HG02970 (cell line): Measurements from ENCODE around the gene MYL5.
"Not testable (repeated sequence)": the region's sequence is repeated elsewhere in the genome, so short reads cannot be mapped to it uniquely, and the experiment has no call there.

Experiments used
- ATAC-seq: cut with Tn5 transposase; IDR thresholded peaks from one replicate; pipeline ENCODE4 v1.9.1; 2021; ENCODE audit warnings: mild to moderate bottlenecking, moderate library complexity, moderate number of reproducible peaks; ENCODE audit not compliant: unreplicated experiment, low FRiP score

MYL5 gene

DNA sequence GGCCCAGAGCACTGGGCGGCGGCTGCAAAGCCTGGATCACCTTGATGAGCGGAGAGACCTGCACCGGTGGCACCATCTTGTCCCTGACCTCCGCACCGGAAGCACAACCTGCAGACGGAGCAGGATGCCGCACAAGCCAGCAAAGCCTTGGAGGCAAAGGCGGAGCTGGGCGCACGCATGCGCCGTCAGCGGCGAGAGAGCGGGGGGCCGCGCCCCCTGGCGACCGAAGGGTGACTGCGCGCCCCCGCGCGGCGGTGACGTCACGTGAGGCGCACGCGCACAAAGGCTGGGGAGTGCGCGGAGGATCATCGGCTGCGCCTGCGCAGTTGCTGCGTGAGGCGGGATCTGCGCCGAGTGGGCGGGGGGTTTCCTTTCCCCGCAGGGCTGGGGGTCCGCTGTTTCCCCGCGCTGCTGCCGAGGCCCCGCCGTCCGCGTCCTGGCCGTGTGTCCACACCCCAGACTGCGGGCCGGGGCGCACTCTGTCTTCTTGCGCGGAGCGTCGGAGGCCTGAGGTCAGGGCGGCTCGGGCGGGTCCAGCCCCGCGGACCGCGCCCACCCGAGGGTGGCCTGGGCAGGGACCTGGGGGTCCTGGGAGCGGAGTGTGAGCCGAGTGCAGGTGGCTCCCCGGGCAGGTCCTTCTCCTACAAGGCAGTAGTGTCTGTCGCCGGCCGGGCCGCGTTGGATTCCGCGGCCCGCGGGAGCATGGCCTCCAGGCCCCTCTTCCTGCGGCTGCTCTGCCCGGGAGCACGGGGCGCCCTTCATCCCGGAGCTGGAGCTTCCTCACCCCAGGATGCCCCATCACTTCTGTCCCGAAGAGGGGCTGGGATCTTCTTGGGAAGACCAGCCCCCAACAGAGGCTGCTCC is at the start of gene MYL5, which contains the start of gene ATP5ME:
TSS of gene MYL5 (plus strand) at position 371 of the 864 bp plus-strand sequence. CDS start 3,485 bp downstream, outside the sequence.
TSS of gene ATP5ME (minus strand) at position 105 of the 864 bp plus-strand sequence. CDS start at position 76, 29 bp downstream.
- peak; percentile 81 for ATAC-seq

DNA sequence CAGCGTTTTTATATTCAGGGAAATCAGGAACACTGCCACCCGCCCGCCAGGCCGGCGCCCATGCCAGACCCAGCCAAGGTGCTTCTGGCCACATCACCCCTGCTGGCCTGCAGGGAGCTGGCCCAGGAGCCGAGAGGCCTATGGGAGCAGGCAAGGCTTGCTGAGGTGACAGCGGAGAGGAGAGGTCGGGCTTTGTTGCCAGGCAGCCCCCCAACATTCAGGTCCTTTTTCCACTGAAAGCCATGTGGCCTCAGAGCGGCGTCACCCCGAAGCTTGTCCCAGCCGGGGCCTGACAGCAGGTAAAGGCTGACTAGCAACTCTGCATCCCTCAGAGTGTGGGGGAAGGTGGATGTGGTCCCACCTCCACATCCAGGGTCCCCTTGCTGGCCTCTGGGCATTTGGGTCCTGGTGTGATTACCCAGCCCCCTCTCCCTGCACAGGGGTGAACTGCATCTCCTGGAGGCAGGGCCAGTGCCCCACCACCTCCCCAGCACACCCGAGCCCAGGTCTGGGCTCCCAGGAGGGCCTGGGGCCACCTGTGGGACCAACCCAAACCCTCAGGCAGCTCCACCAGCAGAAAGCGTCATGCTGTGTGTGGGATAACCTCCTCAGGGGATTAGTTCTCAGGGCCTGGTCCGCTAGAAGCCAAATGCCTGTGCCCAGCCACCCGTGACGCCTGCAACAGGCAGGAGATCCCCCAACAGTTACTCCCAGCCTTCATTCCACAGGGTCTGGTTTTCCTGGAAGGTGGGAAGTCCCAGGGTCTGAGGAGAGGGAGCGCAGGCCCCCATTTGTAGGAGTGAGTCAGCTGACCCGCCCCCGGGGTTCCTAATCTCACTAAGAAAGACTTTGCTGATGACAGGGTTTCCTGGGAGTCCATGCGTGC is 49.4 kb upstream of the MYL5 start, which contains the start of gene PDE6B:
TSS of gene PDE6B (plus strand) at position 869 of the 886 bp plus-strand sequence. CDS start 54 bp downstream, outside the sequence.
- ATAC-seq, result no peak

DNA sequence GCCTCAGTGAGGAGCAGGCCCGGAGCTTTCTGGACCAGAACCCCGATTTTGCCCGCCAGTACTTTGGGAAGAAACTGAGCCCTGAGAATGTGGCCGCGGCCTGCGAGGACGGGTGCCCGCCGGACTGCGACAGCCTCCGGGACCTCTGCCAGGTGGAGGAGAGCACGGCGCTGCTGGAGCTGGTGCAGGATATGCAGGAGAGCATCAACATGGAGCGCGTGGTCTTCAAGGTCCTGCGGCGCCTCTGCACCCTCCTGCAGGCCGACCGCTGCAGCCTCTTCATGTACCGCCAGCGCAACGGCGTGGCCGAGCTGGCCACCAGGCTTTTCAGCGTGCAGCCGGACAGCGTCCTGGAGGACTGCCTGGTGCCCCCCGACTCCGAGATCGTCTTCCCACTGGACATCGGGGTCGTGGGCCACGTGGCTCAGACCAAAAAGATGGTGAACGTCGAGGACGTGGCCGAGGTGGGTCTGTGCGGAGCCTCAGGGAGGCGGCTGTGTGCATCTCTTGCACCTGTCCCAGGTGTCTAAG is 48.6 kb upstream of the MYL5 start:
- no peak for ATAC-seq

DNA sequence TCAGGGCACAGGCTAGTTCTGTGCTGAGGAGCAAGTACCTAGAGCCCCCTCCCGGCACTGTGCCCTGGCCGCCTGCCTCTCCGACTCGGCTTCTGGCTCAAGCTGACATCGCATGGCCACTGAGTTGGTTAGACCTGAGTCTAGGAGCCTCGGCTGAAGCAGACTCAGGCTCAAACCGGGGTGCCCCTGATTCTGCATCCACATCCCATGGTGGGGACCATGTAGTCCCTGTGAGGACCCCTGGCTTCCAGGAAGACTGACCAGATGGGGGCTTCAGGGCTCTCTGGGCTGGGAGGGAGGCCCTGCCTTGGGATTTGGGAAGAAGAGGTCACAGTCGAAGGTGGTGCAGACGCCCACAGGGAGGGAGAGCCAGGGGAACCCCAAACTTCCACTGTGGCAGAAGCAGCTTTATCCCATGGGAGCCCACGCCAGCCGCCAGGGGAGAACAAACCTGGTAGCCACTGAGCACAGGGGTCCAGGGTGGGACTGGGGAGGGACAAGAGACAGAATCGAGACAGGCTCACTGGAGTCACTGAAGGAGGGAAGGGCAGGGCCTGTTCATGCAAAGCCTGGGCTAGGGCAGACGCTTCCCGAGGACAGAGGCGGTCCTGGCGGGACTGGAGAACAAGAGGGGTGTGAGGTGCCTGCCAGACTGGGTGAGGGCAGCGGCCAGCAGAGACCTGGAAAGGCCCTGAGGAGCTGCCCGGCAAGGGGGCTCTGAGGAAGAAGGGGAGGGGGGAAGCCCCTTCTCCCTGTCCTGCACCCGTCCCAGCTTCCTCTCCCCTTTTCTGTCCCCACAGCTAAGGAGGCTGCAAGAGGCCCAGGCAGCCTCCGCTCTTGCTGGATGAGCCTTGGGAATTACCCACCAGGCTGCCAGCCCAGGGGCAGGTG is 47.9 kb upstream of the MYL5 start:
- no peak for ATAC-seq

DNA sequence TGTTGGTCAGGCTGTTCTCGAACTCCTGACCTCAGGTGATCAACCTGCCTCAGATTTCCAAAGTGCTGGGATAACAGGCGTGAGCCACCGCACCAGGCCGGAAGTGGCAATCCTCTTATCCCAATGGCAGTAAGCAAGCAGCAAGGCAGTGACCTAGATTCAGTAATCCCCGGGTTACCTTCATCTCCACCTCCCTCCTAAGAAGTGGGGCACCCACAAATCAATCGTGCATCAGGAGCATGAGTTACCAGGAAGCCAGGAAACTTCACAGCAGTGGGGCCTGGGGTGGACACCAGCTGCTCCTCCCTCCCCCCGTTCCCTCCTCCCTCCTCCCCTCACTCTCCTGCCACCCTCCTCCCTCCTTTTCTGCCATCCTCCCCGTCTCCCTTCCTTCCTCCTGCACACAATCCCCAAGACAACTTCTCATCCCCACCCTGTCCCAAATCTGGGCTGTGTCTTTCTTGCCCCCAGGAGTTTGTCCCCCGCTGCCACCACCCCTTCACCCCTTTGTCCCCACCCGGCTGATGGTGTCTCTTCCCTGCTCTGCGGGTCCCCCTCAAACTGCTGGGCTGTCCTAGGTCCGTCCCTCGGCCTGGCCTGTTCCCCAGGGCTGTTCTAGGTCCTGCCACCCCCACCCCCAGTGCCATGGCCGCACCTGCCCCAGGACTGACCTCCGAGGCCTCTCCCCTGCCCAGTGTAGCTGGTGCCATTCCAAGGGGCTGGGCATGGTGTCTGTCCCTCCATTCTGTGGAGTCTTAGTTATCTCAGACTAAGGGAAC is 46.8 kb upstream of the MYL5 start:
- ATAC-seq, result no peak

DNA sequence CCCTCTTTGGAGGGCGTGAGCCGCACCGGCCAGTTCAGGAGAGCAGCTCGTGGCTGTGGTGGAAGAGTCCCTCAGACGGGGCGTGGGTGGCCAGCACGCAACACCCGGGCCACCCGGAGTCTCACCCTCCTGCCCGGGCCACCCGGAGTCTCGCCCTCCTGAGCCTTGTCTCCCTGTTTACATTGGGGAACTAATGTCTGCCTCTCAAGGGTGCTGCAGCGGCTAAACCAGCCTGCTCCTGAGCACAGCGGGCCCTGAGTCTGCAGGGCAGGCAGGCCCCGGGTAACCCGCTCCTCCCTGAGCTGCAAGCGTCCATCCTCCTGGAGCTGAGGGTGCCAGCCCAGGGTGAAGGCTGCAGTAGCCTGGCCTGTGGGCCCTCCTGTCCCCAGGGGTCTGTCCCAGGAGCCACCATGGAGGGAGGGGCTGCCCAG is 46.0 kb upstream of the MYL5 start:
- no peak for ATAC-seq

GRCh38 chr4:628821-629635 is 45.3 kb upstream of the MYL5 start:
- ATAC-seq, result no peak

- no peak for ATAC-seq
Measured at GRCh38 chr4:629636-629914, 44.8 kb upstream of the MYL5 start.

DNA sequence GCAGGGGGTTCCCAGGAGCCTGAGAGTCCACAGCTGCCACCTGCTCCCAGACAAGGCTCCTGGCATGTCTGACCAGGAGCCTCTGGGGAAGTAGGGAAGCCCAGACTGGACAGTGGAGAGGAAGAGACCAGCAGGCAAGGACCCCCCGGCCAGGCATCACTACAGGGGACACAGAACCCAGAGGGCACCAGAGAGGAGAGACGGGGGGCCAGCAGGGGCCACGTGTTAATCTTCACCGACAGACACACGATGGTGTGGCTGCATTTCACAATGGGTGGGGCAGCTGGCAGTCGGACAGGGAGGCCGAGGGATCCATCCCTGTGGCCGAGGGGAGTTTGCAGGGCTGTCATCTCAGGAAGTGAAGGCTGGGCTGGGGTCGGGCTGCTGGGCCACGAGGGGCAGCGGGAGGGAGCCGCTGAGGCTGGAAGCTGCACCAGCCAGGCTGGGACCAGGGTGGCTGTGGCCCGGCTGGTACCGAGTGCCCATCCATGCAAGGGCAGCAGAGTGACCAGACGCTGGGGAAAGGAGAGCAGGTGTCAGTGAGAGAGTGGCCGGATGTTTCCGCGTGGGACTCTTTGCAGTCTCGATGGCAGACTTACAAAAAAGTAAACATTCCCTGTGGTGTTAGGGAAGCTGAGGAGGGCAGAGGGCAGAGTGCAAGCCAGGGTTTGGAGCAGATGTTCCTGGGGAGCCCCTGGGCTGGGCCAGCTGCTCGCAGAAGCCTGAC is 44.3 kb upstream of the MYL5 start:
- no peak for ATAC-seq

GRCh38 chr4:630656-631055 is 43.7 kb upstream of the MYL5 start:
- no peak for ATAC-seq

- ATAC-seq, result no peak
Measured at GRCh38 chr4:632196-632790, 42.0 kb upstream of the MYL5 start.

- ATAC-seq, result no peak
Measured at GRCh38 chr4:632926-633325, 41.4 kb upstream of the MYL5 start.

- ATAC-seq, result no peak
Measured at GRCh38 chr4:633406-633805, 40.9 kb upstream of the MYL5 start.

DNA sequence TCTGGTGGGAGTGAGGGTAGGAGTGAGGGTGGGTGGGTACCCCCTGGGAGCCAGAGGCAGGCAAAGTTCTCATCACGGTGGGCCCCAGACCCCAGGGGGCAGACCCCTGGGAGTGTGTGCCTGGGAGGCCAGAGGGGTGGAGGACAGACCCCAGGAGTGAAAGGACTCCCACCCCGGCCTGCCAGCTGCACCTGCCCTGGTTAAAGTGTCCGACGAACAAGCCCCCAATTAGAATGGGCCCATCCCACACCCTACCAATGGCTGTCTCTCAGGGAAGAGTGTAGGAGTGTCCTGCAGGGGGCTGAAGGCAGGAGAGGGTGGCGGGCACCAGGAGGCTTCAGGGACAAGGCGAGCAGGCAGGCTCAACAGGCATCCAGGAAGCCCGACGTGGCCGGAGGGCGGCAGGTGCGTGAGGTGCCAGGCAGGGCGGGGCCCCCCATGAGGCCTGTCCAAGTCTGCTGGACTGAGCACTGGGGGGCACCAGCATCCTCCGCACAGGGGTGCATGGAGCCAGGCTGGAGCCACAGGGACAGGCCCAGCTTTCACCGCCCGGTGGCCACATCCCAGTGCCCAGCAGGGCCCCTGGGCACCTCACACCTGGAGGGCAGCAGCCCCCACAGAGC is 40.3 kb upstream of the MYL5 start:
- ATAC-seq, result no peak

GRCh38 chr4:634599-634985 is 39.8 kb upstream of the MYL5 start:
- no peak for ATAC-seq

- ATAC-seq, result not testable (repeated sequence)
Measured at GRCh38 chr4:635066-635835, 39.1 kb upstream of the MYL5 start.
